ENCODE results near the gene LY6G5C.

DNA sequence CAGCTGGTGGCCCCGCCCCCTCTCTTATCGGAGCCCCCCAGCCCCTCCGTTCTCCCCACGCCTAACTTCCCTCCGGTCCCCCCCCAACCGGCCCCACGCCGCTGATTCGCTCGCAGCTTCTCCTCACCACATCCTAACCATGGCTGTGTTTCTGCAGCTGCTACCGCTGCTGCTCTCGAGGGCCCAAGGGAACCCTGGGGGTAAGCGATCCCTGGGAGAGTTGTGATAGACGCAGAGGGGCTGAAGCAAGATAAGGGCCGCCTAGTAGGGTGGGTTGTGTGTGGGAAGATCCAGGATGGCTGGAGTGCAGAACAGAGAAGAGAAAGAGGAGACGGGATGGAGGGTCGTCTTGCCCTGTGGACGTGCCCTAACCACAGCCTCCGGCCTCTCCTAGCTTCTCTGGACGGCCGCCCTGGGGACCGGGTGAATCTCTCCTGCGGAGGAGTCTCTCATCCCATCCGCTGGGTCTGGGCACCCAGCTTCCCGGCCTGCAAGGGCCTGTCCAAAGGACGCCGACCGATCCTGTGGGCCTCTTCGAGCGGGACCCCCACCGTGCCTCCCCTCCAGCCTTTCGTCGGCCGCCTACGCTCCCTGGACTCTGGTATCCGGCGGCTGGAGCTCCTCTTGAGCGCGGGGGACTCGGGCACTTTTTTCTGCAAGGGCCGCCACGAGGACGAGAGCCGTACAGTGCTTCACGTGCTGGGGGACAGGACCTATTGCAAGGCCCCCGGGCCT is 42.5 kb upstream of the LY6G5C start, which contains the start of gene MPIG6B:
- TF ChIP-seq, protein P1, sequence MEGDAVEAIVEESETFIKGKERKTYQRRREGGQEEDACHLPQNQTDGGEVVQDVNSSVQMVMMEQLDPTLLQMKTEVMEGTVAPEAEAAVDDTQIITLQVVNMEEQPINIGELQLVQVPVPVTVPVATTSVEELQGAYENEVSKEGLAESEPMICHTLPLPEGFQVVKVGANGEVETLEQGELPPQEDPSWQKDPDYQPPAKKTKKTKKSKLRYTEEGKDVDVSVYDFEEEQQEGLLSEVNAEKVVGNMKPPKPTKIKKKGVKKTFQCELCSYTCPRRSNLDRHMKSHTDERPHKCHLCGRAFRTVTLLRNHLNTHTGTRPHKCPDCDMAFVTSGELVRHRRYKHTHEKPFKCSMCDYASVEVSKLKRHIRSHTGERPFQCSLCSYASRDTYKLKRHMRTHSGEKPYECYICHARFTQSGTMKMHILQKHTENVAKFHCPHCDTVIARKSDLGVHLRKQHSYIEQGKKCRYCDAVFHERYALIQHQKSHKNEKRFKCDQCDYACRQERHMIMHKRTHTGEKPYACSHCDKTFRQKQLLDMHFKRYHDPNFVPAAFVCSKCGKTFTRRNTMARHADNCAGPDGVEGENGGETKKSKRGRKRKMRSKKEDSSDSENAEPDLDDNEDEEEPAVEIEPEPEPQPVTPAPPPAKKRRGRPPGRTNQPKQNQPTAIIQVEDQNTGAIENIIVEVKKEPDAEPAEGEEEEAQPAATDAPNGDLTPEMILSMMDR (IDR thresholded peaks at IDR 0.05) = no peak
- TF ChIP-seq POLR2A (IDR thresholded peaks at IDR 0.05) = no peak
- TF ChIP-seq EP300 (IDR thresholded peaks at IDR 0.05) = no peak

All from tibial nerve (tissue), 4 donors.